Stomach (tissue), 9 donors: ENCODE data around the gene COTL1. TPM values are rescaled to one million over a fixed set of nuclear protein-coding genes. Genes with fewer than 3 reads are reported as not detected.

Experiments used
- DNase-seq, 2 donors: peaks; one replicate each; pipeline versions ENCODE4 v3.0.0 to v3.0.0-alpha.2; 2013 to 2019
- H3K27ac ChIP-seq, 5 donors: fragments of 200-600 bp in 4 of 5; sonication (generic) in 4 of 5; one replicate each; pipeline ENCODE4 v1.5.1; 2013 to 2019; ENCODE audit warnings: mild to moderate bottlenecking in 1 of 5, moderate library complexity in 1 of 5
- H3K27me3 ChIP-seq, 3 donors: fragments of 200-600 bp; sonication (generic); one replicate each; pipeline ENCODE4 v1.5.1; 2017 to 2019; ENCODE audit warnings: mixed run types in 1 of 3
- H3K36me3 ChIP-seq, 4 donors: fragments of 200-600 bp; sonication (generic); 1 replicate in 3 of 4; 2 replicates in 1 of 4; pipeline ENCODE4 v1.5.1; 2016 to 2019
- H3K4me1 ChIP-seq, 4 donors: fragments of 200-600 bp; sonication (generic); one replicate each; pipeline ENCODE4 v1.5.1; 2016 to 2019
- H3K4me3 ChIP-seq, 4 donors: fragments of 200-600 bp; sonication (generic) in 3 of 4; one replicate each; pipeline ENCODE4 v1.5.1; 2016 to 2019; ENCODE audit warnings: mild to moderate bottlenecking in 1 of 4
- H3K9me3 ChIP-seq, 4 donors: fragments of 200-600 bp; sonication (generic); one replicate each; pipeline ENCODE4 v1.5.1; 2016 to 2019
- EP300 ChIP-seq: sonication (generic); formaldehyde crosslinking; IDR thresholded peaks from one replicate; pipeline ENCODE4 v1.6.1; 2017; ENCODE audit warnings: antibody characterized with exemption
- POLR2A ChIP-seq, 4 donors: fragments of 450-650 bp; IDR thresholded peaks; one replicate each; pipeline ENCODE4 v1.6.1; 2016; ENCODE audit warnings: antibody characterized with exemption in 4 of 4, control low read depth in 2 of 4, mild to moderate bottlenecking in 1 of 4, moderate library complexity in 1 of 4
- POLR2AphosphoS5 ChIP-seq, 3 donors: sonication (generic); formaldehyde crosslinking; IDR thresholded peaks; one replicate each; pipeline ENCODE4 v1.6.1; 2016; ENCODE audit warnings: antibody characterized with exemption in 3 of 3
- WGBS, 5 donors: extraction: QIAGEN DNeasy Blood & Tissue Kit in 3 of 5; methylation state at CpG; one replicate each; pipeline versions ENCODE4 v1.1.5 to v1.1.7; 2013 to 2018; 5-methylcytosine and 5-hydroxymethylcytosine counted together
- intact Hi-C: fragments of 100-400 bp; cut with DNase I; formaldehyde crosslinking; loops from one replicate; pipeline ENCODE4 v1.15.1; 2023; ENCODE audit warnings: low total_unique reads
- polyA plus RNA-seq, 3 donors: library from polyadenylated mRNA; stranded (reverse); fragments of 200-250 nt; gene quantifications; one replicate each; pipeline ENCODE4 v1.2.3, GENCODE V29; 2013
- total RNA-seq, 5 donors: library from RNA; depleted of rRNA; stranded (reverse); fragments of >200 nt; gene quantifications; one replicate each; pipeline versions ENCODE4 v1.1.0 to v1.2.3, GENCODE V29; 2014 to 2016
- TF ChIP-seq, protein P1 (sequence below), 7 experiments: fragments of 450-650 bp in 4 of 7; fragments of 200-600 bp in 3 of 7; sonication (generic) in 3 of 7; IDR thresholded peaks; one replicate each; pipeline ENCODE4 v1.5.1; 2016 to 2019; ENCODE audit warnings: antibody characterized with exemption in 7 of 7, control low read depth in 2 of 7, mild to moderate bottlenecking in 1 of 7
- donor health status: healthy with polysubstance abuse.
- donor health status: Bipolar disorder and iron deficiency.
- donor health status: healthy.

The COTL1 gene
- total and polyA plus RNA-seq, 8 donors: 40.3 to 187 (median 177) TPM

- DNase-seq: no peak
- Histone ChIP-seq H3K27ac (no peak overlapping the region), H3K36me3 (no peaks in the 10 kb centered on the region), H3K27me3 (no peaks in the 10 kb centered on the region), H3K9me3 (peaks cover 0 to 2% (median 0%) of the 10 kb centered on the region in 4 donors), H3K4me3 (no peak overlapping the region), H3K4me1 (peaks cover 15 to 24% (median 20%) of the 10 kb centered on the region in 4 donors)
- TF ChIP-seq POLR2AphosphoS5 (IDR thresholded peaks at IDR 0.05): no peak
- no peak for TF ChIP-seq EP300
- TF ChIP-seq, protein P1, sequence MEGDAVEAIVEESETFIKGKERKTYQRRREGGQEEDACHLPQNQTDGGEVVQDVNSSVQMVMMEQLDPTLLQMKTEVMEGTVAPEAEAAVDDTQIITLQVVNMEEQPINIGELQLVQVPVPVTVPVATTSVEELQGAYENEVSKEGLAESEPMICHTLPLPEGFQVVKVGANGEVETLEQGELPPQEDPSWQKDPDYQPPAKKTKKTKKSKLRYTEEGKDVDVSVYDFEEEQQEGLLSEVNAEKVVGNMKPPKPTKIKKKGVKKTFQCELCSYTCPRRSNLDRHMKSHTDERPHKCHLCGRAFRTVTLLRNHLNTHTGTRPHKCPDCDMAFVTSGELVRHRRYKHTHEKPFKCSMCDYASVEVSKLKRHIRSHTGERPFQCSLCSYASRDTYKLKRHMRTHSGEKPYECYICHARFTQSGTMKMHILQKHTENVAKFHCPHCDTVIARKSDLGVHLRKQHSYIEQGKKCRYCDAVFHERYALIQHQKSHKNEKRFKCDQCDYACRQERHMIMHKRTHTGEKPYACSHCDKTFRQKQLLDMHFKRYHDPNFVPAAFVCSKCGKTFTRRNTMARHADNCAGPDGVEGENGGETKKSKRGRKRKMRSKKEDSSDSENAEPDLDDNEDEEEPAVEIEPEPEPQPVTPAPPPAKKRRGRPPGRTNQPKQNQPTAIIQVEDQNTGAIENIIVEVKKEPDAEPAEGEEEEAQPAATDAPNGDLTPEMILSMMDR (IDR thresholded peaks at IDR 0.05): no peak
- no peak for TF ChIP-seq POLR2A (IDR thresholded peaks at IDR 0.05)
- WGBS, 5 donors: 80 to 92% (median 87%) methylated on average over 12 to 14 of the region's 14 CpGs
- intact Hi-C loops: no loop called here
Measured at GRCh38 chr16:84524346-84524920, 93.4 kb downstream of the COTL1 start.

DNA sequence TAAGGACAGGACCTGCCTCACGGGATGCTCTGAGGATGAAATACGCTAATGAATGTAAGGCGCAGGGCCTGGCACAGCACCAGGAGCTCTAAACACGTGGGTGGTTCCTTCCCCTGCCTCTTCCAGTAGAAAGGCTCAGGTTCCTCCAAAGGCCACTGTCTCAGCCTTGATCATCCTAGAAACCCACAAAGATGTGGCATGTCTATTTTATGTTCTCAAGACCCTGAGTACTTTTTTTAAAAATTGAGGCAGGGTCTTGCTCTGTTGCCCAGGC, 96.4 kb downstream of the COTL1 start:
- Histone ChIP-seq H3K27ac (no peak overlapping the region), H3K36me3 (no peaks in the 10 kb centered on the region), H3K4me1 (peaks cover under 1 to 5% (median 2%) of the 10 kb centered on the region in 4 donors), H3K9me3 (no peaks in the 10 kb centered on the region), H3K27me3 (no peaks in the 10 kb centered on the region), H3K4me3 (no peak overlapping the region)
- TF ChIP-seq, protein P1 (IDR thresholded peaks at IDR 0.05): no peak
- TF ChIP-seq POLR2A (IDR thresholded peaks at IDR 0.05) (no peak), POLR2AphosphoS5 (IDR thresholded peaks at IDR 0.05) (no peak), EP300 (no peak)
- intact Hi-C loops: no loop called here
- no peak for DNase-seq
- 66 to 82% (median 76%) methylated on average over 4 of the region's 4 CpGs for WGBS, 5 donors

DNA sequence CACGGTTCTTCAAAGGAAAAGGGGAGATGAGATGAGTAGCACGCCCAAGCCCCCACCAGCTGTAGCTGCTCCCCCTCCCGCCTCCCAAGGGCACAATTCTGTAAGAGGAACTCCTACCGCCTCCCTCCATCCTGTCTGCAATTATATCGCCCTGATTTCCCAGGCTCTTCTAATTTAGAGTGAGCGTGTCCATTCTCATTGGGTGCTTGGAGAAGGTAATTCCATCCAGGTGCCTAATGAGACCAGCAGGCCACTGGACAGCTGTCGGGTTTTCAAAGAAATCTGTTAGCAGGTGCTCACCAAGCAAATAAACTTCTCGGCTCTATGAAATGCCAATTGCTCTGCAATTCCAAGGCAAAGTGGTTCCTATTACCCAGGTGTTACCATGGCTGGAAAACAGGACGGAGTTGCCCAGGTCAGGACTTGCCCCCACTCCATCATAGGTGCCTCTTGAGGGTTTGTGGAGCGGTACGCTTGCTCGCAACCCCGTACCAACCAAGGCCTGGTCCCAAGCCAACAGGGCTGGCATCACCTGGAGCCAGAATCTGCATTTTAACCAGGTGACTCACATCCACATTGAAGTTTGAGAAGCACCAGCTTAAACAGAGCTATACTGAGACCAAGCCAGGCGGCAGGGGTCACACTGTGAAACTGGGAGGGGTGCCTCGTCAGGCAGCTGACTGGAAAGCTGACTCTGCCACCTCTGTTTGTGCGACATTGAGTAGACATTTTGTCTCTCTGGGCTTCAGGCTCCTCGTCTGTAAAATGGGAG, 97.0 kb downstream of the COTL1 start:
- H3K9me3 ChIP-seq: no peaks in the 10 kb centered on the region
- intact Hi-C loops: no loop called here
- DNase-seq: no peak

DNA sequence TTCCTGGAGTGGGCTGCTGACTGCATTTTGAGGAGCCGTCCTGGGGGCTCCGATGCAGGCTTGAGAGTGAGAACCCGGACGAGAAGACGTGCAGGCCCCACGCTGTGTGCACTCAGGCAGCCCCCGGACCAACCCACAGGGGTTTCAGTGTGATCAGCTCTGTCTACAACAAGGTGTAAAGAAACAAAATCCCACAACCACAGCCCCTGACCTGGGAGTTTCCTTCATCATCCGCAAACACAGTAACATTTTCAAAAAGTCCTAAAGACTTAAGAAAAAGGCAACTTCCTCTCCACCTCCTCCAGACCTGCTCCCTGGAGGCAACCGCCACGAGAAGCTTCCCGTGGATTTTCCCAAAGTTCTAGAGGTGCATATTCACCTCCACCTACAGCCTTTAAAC, 98.0 kb downstream of the COTL1 start:
- Histone ChIP-seq H3K27me3 (no peaks in the 10 kb centered on the region), H3K9me3 (no peaks in the 10 kb centered on the region), H3K27ac (no peak overlapping the region), H3K4me1 (peaks cover 0 to 10% (median 2%) of the 10 kb centered on the region in 4 donors), H3K36me3 (no peaks in the 10 kb centered on the region), H3K4me3 (no peak overlapping the region)
- WGBS, 5 donors: 70 to 86% (median 75%) methylated on average over 11 of the region's 11 CpGs
- DNase-seq: no peak
- TF ChIP-seq POLR2AphosphoS5 (IDR thresholded peaks at IDR 0.05) (no peak), POLR2A (IDR thresholded peaks at IDR 0.05) (no peak), EP300 (no peak)
- TF ChIP-seq, protein P1 (IDR thresholded peaks at IDR 0.05): no peak
- intact Hi-C loops: no loop called here

More for the DNA sequence above, 97.0 kb downstream of the COTL1 start:
- no peaks in the 10 kb centered on the region for H3K27me3 ChIP-seq
- H3K36me3 ChIP-seq: no peaks in the 10 kb centered on the region
- 56 to 76% (median 69%) methylated on average over 14 to 17 of the region's 17 CpGs for WGBS, 5 donors
- no peak overlapping the region for H3K4me3 ChIP-seq
- H3K4me1 ChIP-seq: peaks cover 0 to 4% (median 0%) of the 10 kb centered on the region in 4 donors
- TF ChIP-seq POLR2A (IDR thresholded peaks at IDR 0.05): no peak
- TF ChIP-seq EP300: no peak
- TF ChIP-seq, protein P1 (IDR thresholded peaks at IDR 0.05): no peak
- no peak for TF ChIP-seq POLR2AphosphoS5 (IDR thresholded peaks at IDR 0.05)
- H3K27ac ChIP-seq: no peak overlapping the region
